HepG2 (cell line): ENCODE results near the gene GJD4.

ENCODE experiments used
- KIAA2018 ChIP-seq: sonication (generic); formaldehyde crosslinking; IDR thresholded peaks from 2 replicates; pipeline ENCODE4 v1.5.0; 2020; ENCODE audit warnings: mild to moderate bottlenecking, missing genetic modification reagents, borderline replicate concordance
- POLR2A ChIP-seq, 2 experiments: IDR thresholded peaks; 2 replicates each; pipeline ENCODE4 v1.6.1; 2011; ENCODE audit warnings: low read depth in 2 of 2, low read length in 2 of 2, mild to moderate bottlenecking in 1 of 2, moderate library complexity in 1 of 2; ENCODE audit not compliant: insufficient read depth in 1 of 2
- POLR2AphosphoS5 ChIP-seq: IDR thresholded peaks from 2 replicates; pipeline ENCODE4 v1.6.1; 2012; ENCODE audit warnings: low read depth, low read length
- POLR2G ChIP-seq: fragments of 200-400 bp; formaldehyde crosslinking; IDR thresholded peaks from 2 replicates; pipeline ENCODE4 v1.6.1; 2018; ENCODE audit warnings: mild to moderate bottlenecking, low read depth, low read length, moderate library complexity
- ZEB1 ChIP-seq: IDR thresholded peaks from 2 replicates; pipeline ENCODE4 v1.6.1; 2012; ENCODE audit warnings: mild to moderate bottlenecking, low read depth, inconsistent platforms; ENCODE audit not compliant: insufficient replicate concordance
- ZNF704 ChIP-seq: sonication (generic); formaldehyde crosslinking; IDR thresholded peaks from 2 replicates; pipeline ENCODE4 v1.8.1; 2023; ENCODE audit warnings: mild to moderate bottlenecking, inconsistent platforms, moderate library complexity, missing genetic modification reagents, borderline replicate concordance

GRCh38 chr10:35555962-35556930 is 48.9 kb upstream of the GJD4 start:
- TF ChIP-seq POLR2G (no peak), ZEB1 (no peak), KIAA2018 (CRISPR knock-in tag) (no peak), POLR2A (IDR thresholded peaks at IDR 0.05; ENCODE audit: insufficient read depth in 1 of 2, low read depth in 2 of 2, low read length in 2 of 2) (no peak), POLR2AphosphoS5 (no peak), ZNF704 (CRISPR knock-in tag) (no peak)
